Choroid plexus epithelial cell (primary cell): Measurements from ENCODE around the gene GRID2.

Experiments
- DNase-seq: peaks from one replicate; pipeline ENCODE4 v3.0.0-alpha.2; 2010; ENCODE audit warnings: low read depth
- H3K4me3 ChIP-seq: 2 replicates; pipeline ENCODE4 v1.5.1; 2011; ENCODE audit warnings: low read depth, mild to moderate bottlenecking, control low read depth, low read length, moderate library complexity
- TF ChIP-seq, protein P1 (sequence below): conservative IDR thresholded peaks from 2 replicates; pipeline ENCODE4 v1.5.1; 2011; ENCODE audit warnings: low read depth, mild to moderate bottlenecking, control low read depth, inconsistent platforms, low read length, moderate library complexity

GRID2 gene

DNA sequence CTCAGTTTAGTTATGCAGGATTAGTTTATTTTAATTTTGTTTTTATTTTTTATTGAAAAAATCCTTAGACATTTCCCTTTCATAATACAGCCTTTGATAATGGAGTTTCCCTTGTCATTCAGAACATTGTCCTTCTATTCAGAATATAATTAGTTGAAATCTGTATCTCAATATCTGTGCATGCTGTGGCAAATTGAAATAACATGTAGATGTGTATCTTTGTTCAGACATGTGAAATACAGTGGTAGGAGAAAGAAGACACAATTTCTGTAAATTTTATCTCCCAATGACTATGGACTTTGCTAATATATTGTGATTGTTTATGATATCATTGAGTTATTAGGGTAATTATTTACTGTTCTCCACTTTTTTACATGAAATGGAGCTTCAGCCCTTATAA lies 353.9 kb downstream of the GRID2 start:
- DNase-seq: no peak

DNA sequence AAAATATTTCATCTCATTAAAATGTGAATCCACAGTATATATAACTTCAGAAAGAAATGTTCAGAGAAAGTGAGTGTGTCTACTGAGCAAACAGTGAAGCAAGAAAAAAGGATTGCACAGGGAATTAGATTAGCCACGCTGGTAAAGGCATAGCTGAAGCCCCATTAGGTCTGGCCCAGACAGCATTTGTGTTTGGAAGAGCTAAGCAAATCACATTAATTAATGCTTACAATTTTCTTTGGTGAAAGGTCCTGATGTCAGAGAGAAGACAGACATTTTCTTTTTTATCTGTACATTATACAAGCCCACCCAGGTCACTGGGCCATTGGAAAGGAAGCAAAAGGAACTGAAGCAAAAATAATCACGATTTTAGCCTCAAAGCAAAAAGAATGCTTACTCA lies 354.6 kb downstream of the GRID2 start:
- DNase-seq: no peak
- no peak overlapping the region for H3K4me3 ChIP-seq
- TF ChIP-seq, protein P1, sequence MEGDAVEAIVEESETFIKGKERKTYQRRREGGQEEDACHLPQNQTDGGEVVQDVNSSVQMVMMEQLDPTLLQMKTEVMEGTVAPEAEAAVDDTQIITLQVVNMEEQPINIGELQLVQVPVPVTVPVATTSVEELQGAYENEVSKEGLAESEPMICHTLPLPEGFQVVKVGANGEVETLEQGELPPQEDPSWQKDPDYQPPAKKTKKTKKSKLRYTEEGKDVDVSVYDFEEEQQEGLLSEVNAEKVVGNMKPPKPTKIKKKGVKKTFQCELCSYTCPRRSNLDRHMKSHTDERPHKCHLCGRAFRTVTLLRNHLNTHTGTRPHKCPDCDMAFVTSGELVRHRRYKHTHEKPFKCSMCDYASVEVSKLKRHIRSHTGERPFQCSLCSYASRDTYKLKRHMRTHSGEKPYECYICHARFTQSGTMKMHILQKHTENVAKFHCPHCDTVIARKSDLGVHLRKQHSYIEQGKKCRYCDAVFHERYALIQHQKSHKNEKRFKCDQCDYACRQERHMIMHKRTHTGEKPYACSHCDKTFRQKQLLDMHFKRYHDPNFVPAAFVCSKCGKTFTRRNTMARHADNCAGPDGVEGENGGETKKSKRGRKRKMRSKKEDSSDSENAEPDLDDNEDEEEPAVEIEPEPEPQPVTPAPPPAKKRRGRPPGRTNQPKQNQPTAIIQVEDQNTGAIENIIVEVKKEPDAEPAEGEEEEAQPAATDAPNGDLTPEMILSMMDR: no peak

More for the DNA sequence above, 353.9 kb downstream of the GRID2 start:
- no peak overlapping the region for H3K4me3 ChIP-seq
- TF ChIP-seq, protein P1: no peak

DNA sequence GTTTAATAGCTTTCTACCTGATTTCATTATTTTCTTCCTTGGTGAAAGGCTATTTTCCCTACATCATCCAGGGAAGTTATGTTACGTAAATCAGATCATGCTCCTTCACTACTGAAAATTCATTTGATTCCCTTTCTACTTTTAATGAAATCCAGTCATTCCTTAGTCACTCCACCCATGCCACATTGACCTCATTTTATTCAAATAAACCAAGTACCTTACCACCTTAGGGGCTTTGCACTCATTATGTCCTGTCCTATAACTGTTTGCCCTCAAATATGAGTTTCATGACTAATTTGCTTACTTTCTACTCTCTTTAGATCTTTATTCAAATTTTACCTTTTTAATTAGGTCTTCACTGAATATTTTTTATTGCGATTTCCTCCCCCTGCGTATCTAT lies 374.0 kb downstream of the GRID2 start:
- H3K4me3 ChIP-seq: no peak overlapping the region
- TF ChIP-seq, protein P1: no peak
- DNase-seq: no peak

DNA sequence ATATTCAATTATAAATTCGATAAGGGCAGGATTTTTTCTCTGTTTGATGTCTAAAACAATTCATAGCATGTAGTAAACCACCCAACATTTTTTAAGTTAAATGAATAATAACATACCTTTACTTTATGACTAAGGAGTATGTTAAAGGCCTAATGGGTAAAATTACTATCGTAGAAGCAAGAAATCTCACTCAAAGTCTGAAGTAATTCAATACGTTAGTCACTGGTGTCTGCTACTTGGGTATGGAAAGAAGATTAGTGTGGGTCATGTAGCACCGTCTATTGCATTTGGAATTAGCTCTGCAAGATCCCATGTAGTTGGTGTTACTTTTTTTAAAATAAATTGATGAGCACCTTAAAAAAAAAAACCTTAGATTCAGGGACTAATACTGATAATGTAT lies 374.5 kb downstream of the GRID2 start:
- no peak for DNase-seq
- H3K4me3 ChIP-seq: no peak overlapping the region
- TF ChIP-seq, protein P1: no peak

DNA sequence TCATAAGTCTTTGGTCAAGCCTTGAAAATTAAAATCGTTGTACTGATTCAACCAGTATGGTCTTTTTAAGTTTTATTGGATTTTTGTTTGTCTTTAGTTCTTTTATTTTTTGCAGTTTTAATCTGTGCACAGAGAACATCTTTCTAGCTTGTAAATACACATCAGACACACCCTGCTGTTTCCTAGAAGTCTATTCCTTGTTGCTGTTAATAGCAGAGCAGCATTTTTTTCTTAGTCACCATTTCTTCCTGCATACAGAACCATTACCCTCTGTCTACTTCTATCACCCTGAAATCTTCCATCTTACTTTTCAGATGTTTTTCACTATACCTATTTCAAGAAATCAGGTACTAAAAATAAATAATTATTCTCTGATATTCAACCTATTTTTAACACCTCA lies 375.4 kb downstream of the GRID2 start:
- DNase-seq: no peak
- TF ChIP-seq, protein P1: no peak
- H3K4me3 ChIP-seq: no peak overlapping the region

DNA sequence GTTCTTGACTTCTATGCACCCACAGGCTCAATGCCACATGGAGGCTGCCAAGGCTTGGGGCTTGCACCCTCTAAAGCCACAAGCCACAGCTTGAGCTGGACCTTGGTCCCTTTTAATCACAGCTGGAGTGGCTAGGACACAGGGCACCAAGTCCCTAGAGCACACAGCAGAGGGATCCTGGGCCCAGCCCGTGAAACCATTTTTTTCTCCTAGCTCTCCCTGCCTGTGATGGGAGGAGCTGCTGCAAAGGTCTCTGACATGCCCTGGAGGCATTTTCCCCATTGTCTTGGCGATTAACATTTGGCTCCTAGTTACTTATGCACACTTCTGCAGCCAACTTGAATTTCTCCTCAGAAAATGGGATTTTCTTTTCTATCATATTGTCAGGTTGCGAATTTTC lies 410.9 kb downstream of the GRID2 start:
- TF ChIP-seq, protein P1: no peak

DNA sequence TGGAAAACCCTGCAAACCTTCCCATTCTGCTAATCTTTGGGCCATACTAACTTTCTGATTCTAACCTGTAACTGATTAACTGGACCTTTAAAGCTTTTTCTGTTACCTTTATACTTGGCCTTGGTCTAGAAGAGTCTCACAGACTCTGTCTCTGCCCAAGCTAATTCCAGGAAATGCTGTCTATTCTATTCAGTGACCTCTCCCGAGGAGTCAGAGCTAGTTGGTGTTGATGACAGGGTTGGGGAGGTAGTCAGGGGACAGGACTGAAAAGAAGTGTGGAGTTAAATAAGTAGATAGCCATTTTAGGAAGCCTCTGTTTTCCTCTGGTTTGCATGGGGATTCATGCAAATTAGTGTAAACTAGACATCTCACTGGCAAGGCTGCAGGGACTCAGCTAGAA lies 429.5 kb downstream of the GRID2 start:
- no peak for DNase-seq
- TF ChIP-seq, protein P1: no peak
- no peak overlapping the region for H3K4me3 ChIP-seq

More for the DNA sequence above, 410.9 kb downstream of the GRID2 start:
- no peak overlapping the region for H3K4me3 ChIP-seq
- no peak for DNase-seq
